ENCODE measurements around the gene PDE11A. TPM values are rescaled to one million over a fixed set of nuclear protein-coding genes. Genes with fewer than 3 reads are reported as not detected.

Gene PDE11A
- total and polyA plus RNA-seq, 2 of the 13 experiments (the other 11 are each of a cell fraction or from before 2014, with no cell fraction given): 1.2 to 1.7 TPM

DNA sequence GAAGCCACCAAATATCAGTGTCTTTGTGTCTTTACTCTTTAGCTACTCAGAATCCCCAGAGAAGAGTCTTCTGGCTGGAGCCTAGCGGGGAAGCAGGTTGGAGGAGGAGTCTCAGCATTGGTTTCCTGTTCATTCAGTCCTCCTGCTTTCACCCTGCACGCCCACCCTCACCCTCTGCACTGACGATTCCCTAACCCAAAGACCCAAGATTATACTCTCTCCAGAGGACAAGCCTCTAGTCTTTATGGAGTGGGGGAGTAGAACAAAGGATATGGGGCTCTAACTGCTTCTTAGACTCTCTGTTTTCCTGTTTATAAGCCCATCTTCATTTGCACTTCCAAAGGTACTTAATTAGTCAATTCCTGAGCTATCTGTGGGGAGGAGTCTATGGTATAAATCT lies 341.2 kb downstream of the PDE11A start:
- Histone ChIP-seq H2AFZ (ENCODE audit: low read length) (no peak overlapping the region), H3K4me2 (ENCODE audit: low read depth, low read length) (no peak overlapping the region), H3K4me1 (ENCODE audit: insufficient read depth, low read length) (no peaks in the 10 kb centered on the region), H3K27ac (ENCODE audit: extremely low read length, insufficient read depth, low read length) (no peak overlapping the region), H3K9me3 (ENCODE audit: low read length) (no peaks in the 10 kb centered on the region), H3K36me3 (replicated peaks in 1 of 2; ENCODE audit: control insufficient read depth in 1 of 2, insufficient read depth in 2 of 2, low read length in 2 of 2) (no peaks in the 10 kb centered on the region), H3K27me3 (ENCODE audit: control insufficient read depth in 1 of 2, insufficient read depth in 2 of 2, low read length in 2 of 2) (no peaks in the 10 kb centered on the region), H3K9ac (ENCODE audit: insufficient read depth, low read depth, low read length) (no peak overlapping the region), H3K4me3 (replicated peaks in 1 of 3; ENCODE audit: insufficient read depth in 1 of 3, low read depth in 2 of 3, low read length in 3 of 3) (no peak overlapping the region), H3K79me2 (ENCODE audit: insufficient read depth, low read length) (no peaks in the 10 kb centered on the region), H4K20me1 (ENCODE audit: insufficient read depth, low read length) (no peaks in the 10 kb centered on the region)
- WGBS (ENCODE audit: low lambda C conversion rate): 40% methylated on average over 3 of the region's 3 CpGs
- TF ChIP-seq ZNF337 (CRISPR knock-in tag; IDR thresholded peaks at IDR 0.05; ENCODE audit: borderline replicate concordance, low read depth) (no peak), ATF1 (CRISPR knock-in tag; IDR thresholded peaks at IDR 0.05) (no peak)
- no peak for FAIRE-seq
- intact Hi-C loops (cut with micrococcal nuclease; ENCODE audit: unreplicated experiment): no loop called here
- ATAC-seq: no peak
- DNase-seq (ENCODE audit: low spot score): no peak
- CTCF ChIA-PET (ENCODE audit: low intra/inter-chr PET ratio, low total read pairs): no interaction called here
- POLR2A ChIA-PET: no interaction called here
- no TSS peak for BruUV-seq (replicated peaks)
- in situ Hi-C loops (cut with HindIII; ENCODE audit: extremely low pct_ligation_motif_present, low pct_unique_long_range_greater_than_20kb): no loop called here

DNA sequence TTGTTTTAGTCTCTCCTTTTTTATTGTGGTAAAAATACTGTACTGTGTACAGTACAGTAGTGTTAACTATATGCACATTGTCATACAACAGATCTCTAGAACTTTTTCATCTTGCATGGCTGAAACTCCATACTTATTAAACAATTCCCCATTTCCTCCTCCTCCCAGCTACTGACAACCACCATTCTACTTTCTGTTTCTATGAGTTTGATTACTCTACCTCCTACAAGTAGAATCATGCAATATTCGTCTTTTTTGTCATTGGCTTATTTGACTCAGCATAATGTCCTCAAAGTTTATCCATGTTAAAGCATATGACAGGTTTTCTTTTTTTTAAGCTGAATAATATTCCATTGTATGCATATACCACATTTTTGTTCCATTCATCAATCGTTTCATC lies 341.8 kb downstream of the PDE11A start:
- Histone ChIP-seq H3K9ac (ENCODE audit: insufficient read depth, low read depth, low read length) (no peak overlapping the region), H2AFZ (ENCODE audit: low read length) (no peak overlapping the region), H3K27ac (ENCODE audit: extremely low read length, insufficient read depth, low read length) (no peak overlapping the region), H3K9me3 (ENCODE audit: low read length) (no peaks in the 10 kb centered on the region), H3K27me3 (ENCODE audit: control insufficient read depth in 1 of 2, insufficient read depth in 2 of 2, low read length in 2 of 2) (no peaks in the 10 kb centered on the region), H3K79me2 (ENCODE audit: insufficient read depth, low read length) (no peaks in the 10 kb centered on the region), H3K4me2 (ENCODE audit: low read depth, low read length) (no peak overlapping the region), H3K4me3 (replicated peaks in 1 of 3; ENCODE audit: insufficient read depth in 1 of 3, low read depth in 2 of 3, low read length in 3 of 3) (no peak overlapping the region), H3K36me3 (replicated peaks in 1 of 2; ENCODE audit: control insufficient read depth in 1 of 2, insufficient read depth in 2 of 2, low read length in 2 of 2) (no peaks in the 10 kb centered on the region), H3K4me1 (ENCODE audit: insufficient read depth, low read length) (no peaks in the 10 kb centered on the region), H4K20me1 (ENCODE audit: insufficient read depth, low read length) (no peaks in the 10 kb centered on the region)
- ChIA-PET CTCF (ENCODE audit: low intra/inter-chr PET ratio, low total read pairs) (interaction anchor here (0.7 kb wide), 1 partner anchor 108 kb away, joined by 3 read pairs; no protein-coding TSS in a partner anchor), POLR2A (no interaction called here)
- DNase-seq (ENCODE audit: low spot score) (no peak), FAIRE-seq (no peak), ATAC-seq (no peak)
- intact Hi-C loops (cut with micrococcal nuclease; ENCODE audit: unreplicated experiment) (no loop called here), in situ Hi-C loops (cut with HindIII; ENCODE audit: extremely low pct_ligation_motif_present, low pct_unique_long_range_greater_than_20kb) (no loop called here)
- no TSS peak for BruUV-seq (replicated peaks)
- WGBS (ENCODE audit: low lambda C conversion rate): 34% methylated on average over 2 of the region's 2 CpGs
- TF ChIP-seq, protein P1, sequence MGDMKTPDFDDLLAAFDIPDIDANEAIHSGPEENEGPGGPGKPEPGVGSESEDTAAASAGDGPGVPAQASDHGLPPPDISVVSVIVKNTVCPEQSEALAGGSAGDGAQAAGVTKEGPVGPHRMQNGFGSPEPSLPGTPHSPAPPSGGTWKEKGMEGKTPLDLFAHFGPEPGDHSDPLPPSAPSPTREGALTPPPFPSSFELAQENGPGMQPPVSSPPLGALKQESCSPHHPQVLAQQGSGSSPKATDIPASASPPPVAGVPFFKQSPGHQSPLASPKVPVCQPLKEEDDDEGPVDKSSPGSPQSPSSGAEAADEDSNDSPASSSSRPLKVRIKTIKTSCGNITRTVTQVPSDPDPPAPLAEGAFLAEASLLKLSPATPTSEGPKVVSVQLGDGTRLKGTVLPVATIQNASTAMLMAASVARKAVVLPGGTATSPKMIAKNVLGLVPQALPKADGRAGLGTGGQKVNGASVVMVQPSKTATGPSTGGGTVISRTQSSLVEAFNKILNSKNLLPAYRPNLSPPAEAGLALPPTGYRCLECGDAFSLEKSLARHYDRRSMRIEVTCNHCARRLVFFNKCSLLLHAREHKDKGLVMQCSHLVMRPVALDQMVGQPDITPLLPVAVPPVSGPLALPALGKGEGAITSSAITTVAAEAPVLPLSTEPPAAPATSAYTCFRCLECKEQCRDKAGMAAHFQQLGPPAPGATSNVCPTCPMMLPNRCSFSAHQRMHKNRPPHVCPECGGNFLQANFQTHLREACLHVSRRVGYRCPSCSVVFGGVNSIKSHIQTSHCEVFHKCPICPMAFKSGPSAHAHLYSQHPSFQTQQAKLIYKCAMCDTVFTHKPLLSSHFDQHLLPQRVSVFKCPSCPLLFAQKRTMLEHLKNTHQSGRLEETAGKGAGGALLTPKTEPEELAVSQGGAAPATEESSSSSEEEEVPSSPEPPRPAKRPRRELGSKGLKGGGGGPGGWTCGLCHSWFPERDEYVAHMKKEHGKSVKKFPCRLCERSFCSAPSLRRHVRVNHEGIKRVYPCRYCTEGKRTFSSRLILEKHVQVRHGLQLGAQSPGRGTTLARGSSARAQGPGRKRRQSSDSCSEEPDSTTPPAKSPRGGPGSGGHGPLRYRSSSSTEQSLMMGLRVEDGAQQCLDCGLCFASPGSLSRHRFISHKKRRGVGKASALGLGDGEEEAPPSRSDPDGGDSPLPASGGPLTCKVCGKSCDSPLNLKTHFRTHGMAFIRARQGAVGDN (CRISPR knock-in tag; IDR thresholded peaks at IDR 0.05): no peak
- TF ChIP-seq, protein P2, sequence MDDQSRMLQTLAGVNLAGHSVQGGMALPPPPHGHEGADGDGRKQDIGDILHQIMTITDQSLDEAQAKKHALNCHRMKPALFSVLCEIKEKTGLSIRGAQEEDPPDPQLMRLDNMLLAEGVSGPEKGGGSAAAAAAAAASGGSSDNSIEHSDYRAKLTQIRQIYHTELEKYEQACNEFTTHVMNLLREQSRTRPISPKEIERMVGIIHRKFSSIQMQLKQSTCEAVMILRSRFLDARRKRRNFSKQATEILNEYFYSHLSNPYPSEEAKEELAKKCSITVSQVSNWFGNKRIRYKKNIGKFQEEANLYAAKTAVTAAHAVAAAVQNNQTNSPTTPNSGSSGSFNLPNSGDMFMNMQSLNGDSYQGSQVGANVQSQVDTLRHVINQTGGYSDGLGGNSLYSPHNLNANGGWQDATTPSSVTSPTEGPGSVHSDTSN (CRISPR knock-in tag; IDR thresholded peaks at IDR 0.05; ENCODE audit: borderline replicate concordance): no peak
- TF ChIP-seq ZNF33B (CRISPR knock-in tag; IDR thresholded peaks at IDR 0.05) (no peak), ZNF652 (CRISPR knock-in tag; IDR thresholded peaks at IDR 0.05; ENCODE audit: borderline replicate concordance, low read depth) (no peak), NFE2 (CRISPR knock-in tag; IDR thresholded peaks at IDR 0.05) (no peak), POLR2AphosphoS2 (IDR thresholded peaks at IDR 0.05; ENCODE audit: low read depth, low read length) (no peak), CBX2 (IDR thresholded peaks at IDR 0.05; ENCODE audit: low read depth, low read length) (no peak), CBX2 (CRISPR knock-in tag; IDR thresholded peaks at IDR 0.05; ENCODE audit: low read depth) (no peak)
